Neural cell (in vitro differentiated cells): ENCODE data around the gene TMEM61.

ENCODE experiments used
- EP300 ChIP-seq: fragments of 450-650 bp; conservative IDR thresholded peaks from 2 replicates; pipeline ENCODE4 v1.6.1; 2014; ENCODE audit warnings: antibody characterized with exemption, mild to moderate bottlenecking, moderate library complexity; ENCODE audit not compliant: poor library complexity, severe bottlenecking
- EZH2 ChIP-seq: fragments of 200-600, 300-800 bp; shearing (Covaris generic), sonication (generic); IDR thresholded peaks from 2 replicates; pipeline ENCODE4 v1.6.1; 2014; ENCODE audit warnings: antibody characterized with exemption, low read length, borderline replicate concordance, mild to moderate bottlenecking; ENCODE audit not compliant: insufficient read depth, poor library complexity, severe bottlenecking
- MXI1 ChIP-seq: fragments of 450-650 bp; conservative IDR thresholded peaks from 2 replicates; pipeline ENCODE4 v1.6.1; 2014; ENCODE audit warnings: antibody characterized with exemption, mild to moderate bottlenecking; ENCODE audit not compliant: poor library complexity, severe bottlenecking
- POLR2AphosphoS5 ChIP-seq: IDR thresholded peaks from 2 replicates; pipeline ENCODE4 v1.6.1; 2012
- SMC3 ChIP-seq: fragments of 450-650 bp; conservative IDR thresholded peaks from 2 replicates; pipeline ENCODE4 v1.6.1; 2014; ENCODE audit warnings: antibody characterized with exemption, mild to moderate bottlenecking, moderate library complexity; ENCODE audit not compliant: poor library complexity
- TAF1 ChIP-seq: IDR thresholded peaks from 2 replicates; pipeline ENCODE4 v1.6.1; 2012; ENCODE audit warnings: low read depth
- TF ChIP-seq, protein P1 (sequence below): fragments of 450-650 bp; IDR thresholded peaks from 2 replicates; pipeline ENCODE4 v1.5.1; 2014; ENCODE audit warnings: antibody characterized with exemption, mild to moderate bottlenecking, moderate library complexity; ENCODE audit not compliant: poor library complexity, severe bottlenecking
- TF ChIP-seq, protein P2 (sequence below): IDR thresholded peaks from 2 replicates; pipeline ENCODE4 v1.6.1; 2012; ENCODE audit warnings: borderline replicate concordance

DNA sequence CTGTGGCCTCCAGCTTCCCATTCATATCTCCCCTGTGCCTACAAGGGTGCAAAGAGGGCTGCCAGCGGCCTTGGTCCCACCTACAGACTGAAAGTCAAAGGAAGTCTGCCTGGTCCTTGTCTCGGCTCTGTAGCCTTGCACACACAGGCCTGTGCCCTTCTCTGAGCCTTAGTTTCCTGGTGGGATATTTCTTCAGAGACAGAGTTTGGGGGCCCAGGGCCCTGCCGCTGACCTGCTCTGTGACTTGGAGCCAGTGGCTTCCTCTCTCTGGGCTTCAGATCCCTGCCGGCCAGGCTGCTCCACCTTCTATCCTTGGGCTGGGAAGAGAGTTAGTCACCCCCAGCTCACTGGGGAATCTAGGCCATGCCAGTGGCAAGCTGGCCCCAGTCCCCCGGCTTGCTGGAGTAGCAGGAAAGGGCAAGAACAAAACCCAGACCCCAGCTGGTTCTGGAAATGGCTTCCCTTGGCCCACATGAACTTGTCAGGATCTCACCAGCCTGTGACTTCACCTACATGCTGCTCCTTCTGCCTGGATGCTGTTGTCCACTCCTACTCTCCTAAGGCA lies 1.0 kb upstream of the TMEM61 start:
- TF ChIP-seq POLR2AphosphoS5 = no peak
- TF ChIP-seq MXI1 = no peak
- TF ChIP-seq, protein P1, sequence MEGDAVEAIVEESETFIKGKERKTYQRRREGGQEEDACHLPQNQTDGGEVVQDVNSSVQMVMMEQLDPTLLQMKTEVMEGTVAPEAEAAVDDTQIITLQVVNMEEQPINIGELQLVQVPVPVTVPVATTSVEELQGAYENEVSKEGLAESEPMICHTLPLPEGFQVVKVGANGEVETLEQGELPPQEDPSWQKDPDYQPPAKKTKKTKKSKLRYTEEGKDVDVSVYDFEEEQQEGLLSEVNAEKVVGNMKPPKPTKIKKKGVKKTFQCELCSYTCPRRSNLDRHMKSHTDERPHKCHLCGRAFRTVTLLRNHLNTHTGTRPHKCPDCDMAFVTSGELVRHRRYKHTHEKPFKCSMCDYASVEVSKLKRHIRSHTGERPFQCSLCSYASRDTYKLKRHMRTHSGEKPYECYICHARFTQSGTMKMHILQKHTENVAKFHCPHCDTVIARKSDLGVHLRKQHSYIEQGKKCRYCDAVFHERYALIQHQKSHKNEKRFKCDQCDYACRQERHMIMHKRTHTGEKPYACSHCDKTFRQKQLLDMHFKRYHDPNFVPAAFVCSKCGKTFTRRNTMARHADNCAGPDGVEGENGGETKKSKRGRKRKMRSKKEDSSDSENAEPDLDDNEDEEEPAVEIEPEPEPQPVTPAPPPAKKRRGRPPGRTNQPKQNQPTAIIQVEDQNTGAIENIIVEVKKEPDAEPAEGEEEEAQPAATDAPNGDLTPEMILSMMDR = no peak
- TF ChIP-seq, protein P2, sequence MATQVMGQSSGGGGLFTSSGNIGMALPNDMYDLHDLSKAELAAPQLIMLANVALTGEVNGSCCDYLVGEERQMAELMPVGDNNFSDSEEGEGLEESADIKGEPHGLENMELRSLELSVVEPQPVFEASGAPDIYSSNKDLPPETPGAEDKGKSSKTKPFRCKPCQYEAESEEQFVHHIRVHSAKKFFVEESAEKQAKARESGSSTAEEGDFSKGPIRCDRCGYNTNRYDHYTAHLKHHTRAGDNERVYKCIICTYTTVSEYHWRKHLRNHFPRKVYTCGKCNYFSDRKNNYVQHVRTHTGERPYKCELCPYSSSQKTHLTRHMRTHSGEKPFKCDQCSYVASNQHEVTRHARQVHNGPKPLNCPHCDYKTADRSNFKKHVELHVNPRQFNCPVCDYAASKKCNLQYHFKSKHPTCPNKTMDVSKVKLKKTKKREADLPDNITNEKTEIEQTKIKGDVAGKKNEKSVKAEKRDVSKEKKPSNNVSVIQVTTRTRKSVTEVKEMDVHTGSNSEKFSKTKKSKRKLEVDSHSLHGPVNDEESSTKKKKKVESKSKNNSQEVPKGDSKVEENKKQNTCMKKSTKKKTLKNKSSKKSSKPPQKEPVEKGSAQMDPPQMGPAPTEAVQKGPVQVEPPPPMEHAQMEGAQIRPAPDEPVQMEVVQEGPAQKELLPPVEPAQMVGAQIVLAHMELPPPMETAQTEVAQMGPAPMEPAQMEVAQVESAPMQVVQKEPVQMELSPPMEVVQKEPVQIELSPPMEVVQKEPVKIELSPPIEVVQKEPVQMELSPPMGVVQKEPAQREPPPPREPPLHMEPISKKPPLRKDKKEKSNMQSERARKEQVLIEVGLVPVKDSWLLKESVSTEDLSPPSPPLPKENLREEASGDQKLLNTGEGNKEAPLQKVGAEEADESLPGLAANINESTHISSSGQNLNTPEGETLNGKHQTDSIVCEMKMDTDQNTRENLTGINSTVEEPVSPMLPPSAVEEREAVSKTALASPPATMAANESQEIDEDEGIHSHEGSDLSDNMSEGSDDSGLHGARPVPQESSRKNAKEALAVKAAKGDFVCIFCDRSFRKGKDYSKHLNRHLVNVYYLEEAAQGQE = no peak
- no peak for TF ChIP-seq EP300
- no peak for TF ChIP-seq TAF1
- TF ChIP-seq EZH2 = no peak
- TF ChIP-seq SMC3 = no peak
